Measurements from ENCODE around the gene RNF113B.

RNF113B gene

GRCh38 chr13:98173431-98174152 lies 3.5 kb downstream of the RNF113B start:
- peak; percentile 48 for DNase-seq (ENCODE audit: low read depth, low spot score)

DNA sequence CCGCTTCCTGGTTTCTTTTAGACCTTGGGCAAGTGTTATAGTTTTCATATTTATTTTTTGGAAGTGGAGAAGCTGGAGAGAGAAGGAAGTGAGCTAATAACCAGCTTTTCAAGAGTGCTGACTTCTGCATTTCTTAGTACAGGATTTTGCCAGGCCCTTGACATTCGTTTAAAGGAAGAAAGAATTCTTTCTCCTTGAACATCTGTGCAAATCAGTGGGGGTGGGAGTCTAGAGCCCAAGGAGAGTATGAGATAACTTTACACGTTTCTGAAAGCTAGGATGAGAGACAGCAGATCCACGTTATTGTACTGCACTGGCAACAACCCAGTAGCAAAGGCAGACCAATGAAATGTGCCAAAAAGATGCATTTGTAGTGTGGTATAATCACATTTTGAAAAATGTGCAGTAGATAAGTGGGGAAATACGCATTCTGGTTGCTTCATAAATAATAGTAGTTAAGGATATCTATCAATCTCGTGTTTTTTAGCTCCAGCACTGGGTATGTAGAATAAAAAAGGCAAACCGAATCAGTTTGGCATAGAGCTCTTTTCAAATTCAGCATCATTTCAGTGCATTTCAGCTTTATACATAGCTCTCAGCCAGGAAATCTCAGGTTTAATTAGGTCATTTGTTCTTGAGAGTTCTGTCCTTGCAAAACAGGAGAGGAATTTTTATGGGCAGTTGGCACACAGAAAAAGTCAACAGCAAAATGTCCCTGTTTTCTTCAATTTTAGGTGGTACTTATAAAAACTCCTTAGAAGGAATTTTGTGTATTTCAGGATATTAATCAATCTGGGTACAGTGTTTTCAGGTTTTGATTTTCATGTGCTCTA lies 4.3 kb downstream of the RNF113B start:
- DNase-seq (ENCODE audit: low read depth, low spot score): no peak

DNA sequence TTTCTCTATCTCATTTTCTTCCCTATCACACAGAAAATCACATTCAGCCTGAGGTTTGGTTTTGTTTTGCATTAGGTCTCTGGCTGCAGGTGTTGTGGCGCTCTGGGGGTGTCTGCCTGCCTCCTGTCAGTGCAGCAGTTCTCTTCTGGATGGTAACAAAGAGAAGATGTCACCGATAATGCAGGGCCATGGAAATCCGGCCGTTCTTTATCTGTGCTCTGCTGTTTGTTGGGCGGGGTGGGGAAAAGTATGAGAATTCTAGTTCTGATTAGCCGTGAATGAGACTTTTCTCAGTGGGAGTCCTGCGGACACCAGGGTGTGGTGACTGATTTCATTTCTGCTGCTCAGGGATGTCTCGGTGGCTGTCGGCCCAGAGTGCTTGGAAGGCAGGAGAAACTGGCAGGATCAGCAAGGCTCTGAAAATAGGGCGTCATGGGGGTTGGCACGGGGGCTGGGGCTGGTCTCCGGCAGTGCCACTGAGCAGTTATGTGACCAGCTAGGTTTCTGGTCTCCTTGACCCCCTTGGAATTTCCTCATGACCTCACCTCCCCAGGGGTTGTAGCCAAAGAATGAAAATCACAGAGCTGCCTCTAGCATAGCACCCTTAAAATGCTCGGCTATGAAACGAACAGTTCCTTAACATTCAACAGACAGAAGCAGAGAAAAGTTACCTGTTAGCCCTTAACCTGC lies 5.0 kb downstream of the RNF113B start:
- no peak for DNase-seq (ENCODE audit: low read depth, low spot score)

GRCh38 chr13:98169331-98169730 lies 7.7 kb downstream of the RNF113B start:
- DNase-seq (ENCODE audit: low read depth, low spot score): no peak

DNA sequence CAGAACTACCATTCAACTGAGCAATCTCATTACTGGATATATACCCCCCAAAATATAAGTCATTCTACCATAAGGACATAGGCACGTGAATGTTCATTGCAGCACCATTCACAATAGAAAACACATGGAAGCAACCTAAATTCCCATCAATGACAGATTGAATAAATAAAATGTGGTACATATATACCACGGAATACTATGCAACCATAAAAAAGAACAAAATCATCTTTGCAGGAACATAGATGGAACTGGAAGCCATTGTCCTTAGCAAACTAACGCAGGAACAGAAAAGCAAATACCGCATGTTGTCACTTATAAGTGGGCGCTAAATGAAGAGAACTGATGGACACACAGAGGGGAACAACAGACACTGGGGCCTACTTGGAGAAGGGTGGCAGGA lies 14.1 kb downstream of the RNF113B start:
- no peak for DNase-seq (ENCODE audit: low read depth, low spot score)

DNA sequence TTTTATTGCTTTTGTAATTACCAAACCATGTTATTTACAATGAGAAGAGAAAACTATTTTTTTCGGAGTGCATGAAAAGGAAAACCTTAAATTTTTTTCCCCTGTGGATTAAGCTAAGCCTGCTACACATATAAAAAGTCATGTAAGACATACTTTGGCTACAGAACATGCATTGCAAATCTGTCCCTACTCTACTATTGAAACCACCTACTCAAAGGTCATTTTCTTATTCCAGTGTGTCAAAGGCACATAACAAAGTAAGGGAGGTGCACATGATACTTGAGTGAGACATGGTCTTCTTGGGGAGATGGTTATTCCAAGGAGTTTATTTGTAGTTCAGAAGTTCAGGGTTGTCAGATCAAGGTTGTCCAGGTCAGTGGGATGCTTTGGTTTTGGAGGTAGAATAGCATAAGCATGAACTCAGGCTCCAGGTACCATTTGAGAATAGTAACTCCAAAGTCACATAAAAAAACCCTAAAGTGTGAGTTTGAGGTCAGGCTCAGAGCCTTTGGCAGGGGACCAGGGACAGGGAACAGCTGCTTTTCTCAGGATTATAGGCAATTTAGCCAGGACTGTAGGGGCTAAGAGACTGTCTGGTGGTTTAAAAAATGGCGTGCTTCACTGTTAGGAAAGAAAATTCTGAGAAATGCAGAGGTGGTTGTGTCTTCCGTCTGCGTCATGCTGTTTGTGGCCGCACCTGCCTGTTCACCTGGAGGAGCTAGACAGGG lies 18.7 kb downstream of the RNF113B start:
- no peak for DNase-seq (ENCODE audit: low read depth, low spot score)

DNA sequence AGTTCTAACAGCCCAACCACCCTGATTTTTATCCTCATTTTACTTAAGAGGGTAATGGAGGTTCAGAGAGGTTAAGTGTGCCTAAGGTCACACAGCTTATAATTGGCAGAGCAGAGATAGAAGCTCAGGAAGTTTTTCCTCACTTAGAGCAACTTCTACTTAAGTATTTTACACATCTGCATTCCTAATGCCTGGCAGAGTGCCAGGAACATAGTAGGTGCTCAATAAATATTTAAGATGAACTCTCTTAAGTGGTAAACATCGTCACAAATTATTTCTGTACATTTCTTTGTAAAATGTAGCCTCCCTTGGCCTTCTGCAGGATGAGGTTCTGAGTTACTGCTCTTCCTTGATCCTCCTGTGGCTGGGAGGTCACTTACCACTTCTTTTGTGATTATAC lies 19.5 kb downstream of the RNF113B start:
- no peak for DNase-seq (ENCODE audit: low read depth, low spot score)

DNA sequence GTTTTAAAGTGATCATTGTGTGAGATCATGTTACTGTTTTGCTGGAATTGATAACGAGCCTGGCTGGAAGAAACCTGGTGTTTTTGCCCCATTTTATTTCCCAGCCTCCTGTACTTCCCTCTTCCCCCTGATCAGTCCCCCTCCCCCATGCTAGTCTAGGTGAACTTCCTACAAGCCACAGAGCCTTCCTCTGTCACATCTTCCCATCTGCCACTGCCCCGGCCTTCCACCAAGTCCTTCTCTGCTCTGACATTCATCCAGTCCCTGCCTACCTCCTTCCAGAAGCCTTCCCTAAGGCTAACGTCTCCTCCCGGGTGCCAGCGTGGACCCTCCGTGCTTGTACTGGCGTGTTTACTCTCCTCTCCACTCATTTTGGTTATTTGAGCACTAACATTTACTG lies 19.9 kb downstream of the RNF113B start:
- no peak for DNase-seq (ENCODE audit: low read depth, low spot score)

DNA sequence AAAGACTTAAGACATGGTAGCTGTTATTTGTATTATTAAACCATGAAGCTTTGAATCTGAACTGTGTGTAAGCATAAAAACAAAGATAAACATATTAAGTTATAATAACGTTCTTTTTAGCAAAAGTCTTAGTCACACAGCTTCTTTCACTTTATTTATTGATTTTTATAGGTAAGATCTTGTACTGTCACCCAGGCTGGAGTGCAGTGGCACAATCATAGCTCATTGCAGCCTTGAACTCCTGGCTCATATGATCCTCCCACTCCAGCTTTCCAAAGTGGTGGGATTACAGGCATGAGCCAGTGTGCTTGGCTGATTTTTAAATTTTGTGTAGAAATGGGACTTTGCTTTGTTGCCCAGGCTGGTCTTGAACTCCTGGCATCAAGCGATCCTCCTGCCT lies 20.8 kb downstream of the RNF113B start:
- no peak for DNase-seq (ENCODE audit: low read depth, low spot score)

DNA sequence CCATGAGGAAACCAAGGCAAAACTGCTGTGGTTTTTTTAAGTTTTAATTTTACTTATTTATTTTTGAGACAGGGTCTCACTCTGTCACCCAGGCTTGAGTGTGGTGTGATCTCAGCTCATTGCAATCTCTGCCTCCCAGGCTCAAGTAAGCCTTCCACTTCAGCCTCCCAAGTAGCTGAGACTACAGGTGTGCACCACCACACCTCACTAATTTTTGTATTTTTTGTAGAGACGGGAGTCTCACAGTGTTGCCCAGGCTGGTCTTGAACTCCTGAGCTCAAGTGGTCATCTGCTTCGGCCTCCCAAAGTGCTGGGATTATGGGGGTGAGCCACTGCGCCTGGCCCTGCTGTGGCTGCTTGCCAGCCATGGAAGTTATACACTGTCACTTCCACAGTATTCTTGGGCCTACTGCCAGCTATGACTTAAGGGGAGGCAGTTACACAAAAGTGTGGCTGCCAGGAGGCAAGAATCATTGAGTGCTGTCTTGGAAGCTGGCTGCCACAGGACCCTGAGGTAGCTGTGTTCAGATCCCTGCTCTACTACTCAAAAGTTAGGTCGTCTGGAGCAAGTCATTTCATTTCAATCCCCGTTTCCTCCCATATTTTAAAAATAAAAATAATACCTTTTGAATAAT lies 21.5 kb downstream of the RNF113B start:
- DNase-seq (ENCODE audit: low read depth, low spot score): no peak

GRCh38 chr13:98150832-98151479 lies 26.1 kb downstream of the RNF113B start:
- no peak for DNase-seq (ENCODE audit: low read depth, low spot score)

DNA sequence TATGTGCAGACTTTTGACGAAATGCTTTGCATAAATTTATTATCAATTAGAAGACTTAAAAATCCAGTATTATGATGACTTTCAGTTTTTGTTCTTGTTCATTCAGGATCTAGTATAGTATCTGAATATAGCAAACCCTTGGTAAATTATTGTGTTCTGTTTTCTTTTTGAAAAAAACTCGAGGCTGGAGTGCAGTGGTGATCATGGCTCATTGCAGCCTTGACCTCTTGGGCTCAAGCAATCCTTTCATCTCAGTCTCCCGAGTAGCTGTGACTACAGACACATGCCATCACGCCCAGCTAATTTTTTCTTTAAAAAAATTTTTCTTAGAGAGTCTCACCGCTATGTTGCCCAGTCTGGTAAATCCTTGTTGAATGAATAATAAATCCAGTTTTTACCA lies 29.5 kb downstream of the RNF113B start:
- DNase-seq (ENCODE audit: low read depth, low spot score): no peak

- peak; percentile 59 for DNase-seq (ENCODE audit: low read depth, low spot score)
Measured at GRCh38 chr13:98144801-98145350, 32.2 kb downstream of the RNF113B start.

DNA sequence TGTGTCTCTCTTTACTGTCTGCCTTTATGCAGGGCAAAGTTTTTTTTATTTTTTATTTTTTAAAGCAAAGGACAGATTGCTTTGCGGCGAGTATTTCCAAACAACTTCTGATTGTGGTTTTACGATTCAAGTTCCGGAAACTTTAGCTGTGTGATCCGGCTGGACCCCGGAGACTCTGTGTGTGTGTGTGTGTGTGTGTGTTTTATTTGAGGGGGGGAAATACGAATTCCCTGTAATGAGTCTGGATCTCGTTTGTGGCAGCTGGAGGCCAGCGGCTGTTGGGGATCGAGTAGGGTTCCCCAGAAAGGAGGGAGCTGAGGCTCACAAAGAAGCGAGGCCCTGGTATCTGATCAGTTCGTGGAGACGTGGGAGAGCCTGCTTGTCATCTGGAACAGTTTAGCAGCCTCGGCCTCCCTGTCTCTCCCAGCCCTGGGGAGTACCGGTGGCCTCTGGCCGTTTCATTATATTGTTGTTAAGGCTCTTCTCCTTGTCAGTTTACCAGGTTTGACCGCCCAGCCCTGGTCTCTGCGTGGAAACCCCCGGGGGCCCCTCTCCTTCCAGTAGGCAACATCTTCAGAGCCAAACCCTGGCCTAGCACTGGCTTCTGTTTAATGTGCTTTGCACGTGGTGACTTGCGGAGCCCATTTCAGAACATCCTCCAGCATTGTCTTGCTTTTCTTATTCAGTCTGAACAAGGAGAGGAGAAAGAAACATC lies 32.9 kb downstream of the RNF113B start:
- no peak for DNase-seq (ENCODE audit: low read depth, low spot score)

DNA sequence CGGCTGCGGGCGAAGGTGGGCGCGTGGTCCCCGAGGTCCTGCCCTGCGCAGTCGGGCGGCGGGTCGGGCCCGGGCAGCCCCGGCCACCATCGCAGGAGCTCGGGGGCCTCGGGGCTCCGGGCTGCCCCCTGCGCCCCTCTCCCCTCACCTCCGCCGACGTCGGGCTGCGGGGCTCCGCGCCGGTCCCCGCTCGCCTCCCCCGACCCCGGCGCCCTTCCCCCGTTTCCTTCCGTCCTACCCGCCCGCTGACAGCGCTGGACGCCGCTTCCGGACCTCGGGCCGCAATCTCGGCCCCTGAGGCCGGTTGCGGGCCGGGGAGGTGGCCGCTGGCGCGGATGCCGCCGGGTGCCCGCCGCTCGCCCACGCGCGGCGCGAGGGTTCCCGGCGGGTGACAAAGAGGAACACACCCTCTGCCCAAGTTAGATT lies 33.5 kb downstream of the RNF113B start:
- no peak for DNase-seq (ENCODE audit: low read depth, low spot score)

- no peak for DNase-seq (ENCODE audit: low read depth, low spot score)
Measured at GRCh38 chr13:98143157-98143553, 33.9 kb downstream of the RNF113B start.

- DNase-seq (ENCODE audit: low read depth, low spot score): no peak
Measured at GRCh38 chr13:98142380-98143156, 34.5 kb downstream of the RNF113B start, which contains the start of gene FARP1. Gene FARP1 (plus strand): TSS chr13:98143094. CDS start chr13:98213243, 70,149 bp downstream.

DNA sequence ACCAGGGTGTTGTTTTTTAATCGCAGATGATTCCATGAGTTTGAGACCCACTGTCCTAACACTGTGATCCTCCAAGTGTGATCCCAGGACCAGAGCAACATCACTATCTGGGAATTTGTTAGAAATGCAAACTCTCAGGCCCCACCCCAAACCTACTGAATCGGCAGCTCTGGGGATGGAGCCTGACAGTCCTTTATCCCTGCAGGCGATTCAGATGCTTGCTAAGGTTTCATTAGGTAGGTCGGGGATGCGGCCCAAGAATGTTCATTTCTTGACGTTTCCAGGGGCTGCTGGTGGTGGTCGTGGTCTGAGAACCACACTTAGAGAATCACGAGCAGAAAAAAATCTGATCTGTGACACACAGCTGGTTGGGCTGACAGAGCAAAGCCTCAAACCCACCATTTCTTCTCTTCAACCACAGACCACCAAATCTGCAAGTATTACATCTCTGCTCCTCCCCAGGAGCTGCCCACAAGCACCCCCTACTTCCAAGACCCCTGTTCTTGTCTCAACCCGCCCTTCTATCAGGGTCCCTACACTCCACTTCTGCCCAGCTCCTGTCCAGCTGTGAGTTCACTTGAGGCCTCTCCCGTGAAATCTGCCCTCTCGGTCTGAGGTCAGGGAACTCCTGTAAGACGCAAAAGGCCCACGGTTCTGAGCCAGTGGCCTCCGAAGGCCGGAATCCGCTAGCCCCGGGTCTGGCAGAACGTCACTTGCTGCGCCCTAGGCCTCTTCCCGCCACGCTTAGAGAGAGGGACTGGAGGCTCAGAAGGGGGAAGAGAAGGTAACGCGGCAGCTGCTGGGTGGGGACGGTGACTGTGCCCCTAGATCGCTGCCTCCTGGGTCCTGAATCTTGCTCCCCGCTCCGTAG lies 35.3 kb downstream of the RNF113B start:
- no peak for DNase-seq (ENCODE audit: low read depth, low spot score)

Data from brain pericyte (primary cell).